B cell (primary cell): ENCODE measurements around the gene CHCHD3. TPM values are rescaled to one million over a fixed set of nuclear protein-coding genes. Genes with fewer than 3 reads are reported as not detected.

ENCODE experiments used
- ATAC-seq: fragments of 200-7000 bp; cut with Tn5 transposase; one replicate; pipeline ENCODE4 v1.10.0; 2021; ENCODE audit warnings: low read depth, mild to moderate bottlenecking, moderate number of reproducible peaks, moderate library complexity
- CTCF ChIA-PET: fragments of 350-600 bp; sonication (Branson Sonifier 250); formaldehyde crosslinking; loops from one replicate; lab custom pipeline; 2021; ENCODE audit warnings: antibody characterized with exemption, inconsistent platforms; lab: Charles Lee
- POLR2A ChIA-PET: fragments of 350-600 bp; sonication (Branson Sonifier 250); formaldehyde crosslinking; loops from one replicate; lab custom pipeline; 2021; ENCODE audit warnings: antibody characterized with exemption; lab: Charles Lee
- DNase-seq: peaks from one replicate; pipeline ENCODE4 v3.0.0; 2013
- H2AFZ ChIP-seq: 2 replicates; pipeline ENCODE4 v1.6.1; 2012; ENCODE audit warnings: mild to moderate bottlenecking, low read depth, low read length; ENCODE audit not compliant: insufficient read depth, poor library complexity, severe bottlenecking
- H3K27ac ChIP-seq, 2 donors: 1 replicate in 1 of 2; 2 replicates in 1 of 2; pipeline ENCODE4 v1.5.1; 2012 to 2013; ENCODE audit warnings: low read length in 2 of 2, mild to moderate bottlenecking in 2 of 2, moderate library complexity in 1 of 2
- H3K27me3 ChIP-seq, 4 experiments: fragments of 200-600 bp in 1 of 4; sonication (generic) in 1 of 4; replicated peaks in 1 of 4; 1 replicate in 2 of 4; 2 replicates in 2 of 4; pipeline versions ENCODE4 v1.6.1 to v1.7.0; 2013 to 2016; ENCODE audit warnings: low read length in 3 of 4, mild to moderate bottlenecking in 2 of 4, mixed read lengths in 1 of 4, moderate library complexity in 1 of 4; ENCODE audit not compliant: insufficient read depth in 4 of 4, control insufficient read depth in 3 of 4; ENCODE audit errors: control extremely low read depth in 1 of 4
- H3K36me3 ChIP-seq, 2 experiments: replicated peaks in 1 of 2; 1 replicate in 1 of 2; 2 replicates in 1 of 2; pipeline versions ENCODE4 v1.6.1 to v1.7.1; 2013; ENCODE audit warnings: low read length in 1 of 2; ENCODE audit not compliant: insufficient read depth in 2 of 2, control insufficient read depth in 1 of 2; ENCODE audit errors: control extremely low read depth in 1 of 2, extremely low read depth in 1 of 2
- H3K4me1 ChIP-seq, 2 donors: fragments of 200-600 bp in 1 of 2; sonication (generic) in 1 of 2; 1 replicate in 1 of 2; 2 replicates in 1 of 2; pipeline versions ENCODE4 v1.5.1 to v1.6.1; 2013 to 2017; ENCODE audit warnings: low read length in 2 of 2; ENCODE audit not compliant: control insufficient read depth in 2 of 2, insufficient read depth in 2 of 2
- H3K4me2 ChIP-seq: replicated peaks from 2 replicates; pipeline ENCODE3; 2012; ENCODE audit warnings: mild to moderate bottlenecking, low read depth, low read length; ENCODE audit not compliant: poor library complexity, severe bottlenecking
- H3K4me3 ChIP-seq, 5 experiments: fragments of 200-600 bp in 1 of 5; sonication (generic) in 1 of 5; 1 replicate in 3 of 5; 2 replicates in 2 of 5; pipeline versions ENCODE4 v1.5.1 to v1.7.0; 2011 to 2016; ENCODE audit warnings: low read length in 4 of 5, mild to moderate bottlenecking in 4 of 5, low read depth in 2 of 5, control low read depth in 1 of 5, moderate library complexity in 1 of 5; ENCODE audit not compliant: insufficient read depth in 1 of 5; ENCODE audit errors: control extremely low read depth in 1 of 5, extremely low read depth in 1 of 5
- H3K79me2 ChIP-seq: fragments of 200-600 bp; sonication (generic); one replicate; pipeline ENCODE4 v1.6.0; 2016; ENCODE audit warnings: low read length; ENCODE audit not compliant: control insufficient read depth, insufficient read depth
- H3K9ac ChIP-seq: fragments of 200-600 bp; sonication (generic); 2 replicates; pipeline ENCODE4 v1.6.1; 2017; ENCODE audit warnings: mild to moderate bottlenecking, low read length, moderate library complexity
- H3K9me3 ChIP-seq, 3 donors: one replicate each; pipeline versions ENCODE4 v1.6.1 to v1.7.1; 2013; ENCODE audit warnings: low read length in 2 of 3; ENCODE audit not compliant: control insufficient read depth in 2 of 3, insufficient read depth in 1 of 3; ENCODE audit errors: control extremely low read depth in 1 of 3
- H4K20me1 ChIP-seq: 2 replicates; pipeline ENCODE4 v1.6.0; 2012; ENCODE audit warnings: mild to moderate bottlenecking, low read length; ENCODE audit not compliant: insufficient read depth, control insufficient read depth, poor library complexity, severe bottlenecking
- H3K27ac Mint-ChIP-seq: one replicate; pipeline ENCODE4 v1.8.0; 2021; ENCODE audit warnings: mixed read lengths
- H3K27me3 Mint-ChIP-seq: one replicate; pipeline ENCODE4 v1.8.0; 2021; ENCODE audit warnings: mixed read lengths
- H3K4me1 Mint-ChIP-seq: one replicate; pipeline ENCODE4 v1.8.0; 2021; ENCODE audit warnings: mixed read lengths
- H3K4me3 Mint-ChIP-seq: one replicate; pipeline ENCODE4 v1.8.0; 2021; ENCODE audit warnings: mixed read lengths
- H3K9me3 Mint-ChIP-seq: one replicate; pipeline ENCODE4 v1.8.0; 2022; ENCODE audit warnings: mixed read lengths; ENCODE audit not compliant: insufficient read depth
- CTCF ChIP-seq: fragments of 200-600 bp; IDR thresholded peaks from one replicate; pipeline ENCODE4 v1.8.0; 2022; ENCODE audit warnings: antibody characterized with exemption, mild to moderate bottlenecking
- EZH2 ChIP-seq: IDR thresholded peaks from 2 replicates; pipeline ENCODE4 v1.6.1; 2012; ENCODE audit warnings: borderline replicate concordance, low read depth, mild to moderate bottlenecking, moderate library complexity, low read length; ENCODE audit not compliant: insufficient read depth, poor library complexity, severe bottlenecking
- WGBS: methylation state at CpG from one replicate; pipeline ENCODE4 v1.1.5; 2013; ENCODE audit warnings: missing lambda C conversion rate; ENCODE audit not compliant: insufficient coverage; 5-methylcytosine and 5-hydroxymethylcytosine counted together
- intact Hi-C: fragments of 100-400 bp; cut with micrococcal nuclease; formaldehyde crosslinking; loops from one replicate; pipeline ENCODE4 v1.10.0; 2022
- polyA plus RNA-seq: library from polyadenylated mRNA; depleted of rRNA; stranded (reverse); fragments of >200 nt; gene quantifications from 2 replicates; pipeline ENCODE4 v1.2.3, GENCODE V29; 2012
- total RNA-seq, 2 donors: library from RNA; stranded (reverse); fragments of 120-200 nt in 1 of 2; gene quantifications; 1 replicate in 1 of 2; 2 replicates in 1 of 2; pipeline versions ENCODE4 v1.2.3 to v1.2.4, GENCODE V29; 2013 to 2022

The CHCHD3 gene
- total and polyA plus RNA-seq, 2 donors (not counting 1 experiment from before 2014, with no cell fraction given): 20.1 to 38.4 TPM

GRCh38 chr7:132941428-132941827, 140.5 kb downstream of the CHCHD3 start:
- no peak overlapping the region for H3K4me2 ChIP-seq
- CTCF ChIA-PET: no interaction called here
- no peaks in the 10 kb centered on the region for H3K9me3 Mint-ChIP-seq
- 100% methylated on average over 1 of the region's 4 CpGs for WGBS
- POLR2A ChIA-PET: no interaction called here
- no peaks in the 10 kb centered on the region for H3K4me1 ChIP-seq
- H3K27me3 ChIP-seq: no peaks in the 10 kb centered on the region
- TF ChIP-seq EZH2: no peak
- TF ChIP-seq CTCF: no peak
- intact Hi-C loops: no loop called here
- no peaks in the 10 kb centered on the region for H3K36me3 ChIP-seq
- peaks cover 5% of the 10 kb centered on the region for H3K4me1 Mint-ChIP-seq
- no peak overlapping the region for H3K27ac Mint-ChIP-seq
- H3K27me3 Mint-ChIP-seq: no peaks in the 10 kb centered on the region
- DNase-seq (no peak), ATAC-seq (no peak)
- no peak overlapping the region for H3K4me3 Mint-ChIP-seq
- no peak overlapping the region for H2AFZ ChIP-seq
- H3K79me2 ChIP-seq: no peaks in the 10 kb centered on the region
- no peak overlapping the region for H3K4me3 ChIP-seq
- no peak overlapping the region for H3K27ac ChIP-seq
- no peaks in the 10 kb centered on the region for H3K9me3 ChIP-seq
- H3K9ac ChIP-seq: no peak overlapping the region
- H4K20me1 ChIP-seq: no peaks in the 10 kb centered on the region

GRCh38 chr7:132940084-132940483, 141.8 kb downstream of the CHCHD3 start:
- TF ChIP-seq CTCF: no peak
- TF ChIP-seq EZH2: no peak
- no peaks in the 10 kb centered on the region for H3K27me3 Mint-ChIP-seq
- H2AFZ ChIP-seq: no peak overlapping the region
- intact Hi-C loops: no loop called here
- no peaks in the 10 kb centered on the region for H3K4me1 ChIP-seq
- no peak overlapping the region for H3K27ac ChIP-seq
- peaks cover 5% of the 10 kb centered on the region for H3K4me1 Mint-ChIP-seq
- ChIA-PET POLR2A (no interaction called here), CTCF (no interaction called here)
- no peak for DNase-seq
- H3K4me2 ChIP-seq: no peak overlapping the region
- H3K4me3 Mint-ChIP-seq: no peak overlapping the region
- no peak for ATAC-seq
- H3K36me3 ChIP-seq: no peaks in the 10 kb centered on the region
- H3K27ac Mint-ChIP-seq: no peak overlapping the region
- no peaks in the 10 kb centered on the region for H3K79me2 ChIP-seq
- no peak overlapping the region for H3K9ac ChIP-seq
- H4K20me1 ChIP-seq: no peaks in the 10 kb centered on the region
- no peak overlapping the region for H3K4me3 ChIP-seq
- peaks cover 0 to 9% (median 4%) of the 10 kb centered on the region in 3 donors for H3K9me3 ChIP-seq
- no peaks in the 10 kb centered on the region for H3K27me3 ChIP-seq
- no peaks in the 10 kb centered on the region for H3K9me3 Mint-ChIP-seq
